Vagina (tissue), 2 donors: ENCODE data around the gene RNF5. TPM values are rescaled to one million over a fixed set of nuclear protein-coding genes. Genes with fewer than 3 reads are reported as not detected.
A peak's percentile ranks its signal among the peaks of the same experiment; 100 is the strongest.

ENCODE experiments used
- DNase-seq, 2 donors: peaks; one replicate each; pipeline ENCODE4 v3.0.0-alpha.2; 2017; ENCODE audit errors: extremely low spot score in 2 of 2
- H3K27ac ChIP-seq: fragments of 200-600 bp; sonication (generic); one replicate; pipeline ENCODE4 v1.5.1; 2019
- H3K27me3 ChIP-seq: fragments of 200-600 bp; sonication (generic); one replicate; pipeline ENCODE4 v1.5.1; 2019
- H3K36me3 ChIP-seq, 2 donors: fragments of 200-600 bp; sonication (generic); one replicate each; pipeline ENCODE4 v1.5.1; 2017 to 2019
- H3K4me1 ChIP-seq: fragments of 200-600 bp; sonication (generic); one replicate; pipeline ENCODE4 v1.5.1; 2019
- H3K4me3 ChIP-seq, 2 donors: fragments of 200-600 bp; sonication (generic); 1 replicate in 1 of 2; 2 replicates in 1 of 2; pipeline ENCODE4 v1.5.1; 2016 to 2019
- H3K9me3 ChIP-seq: fragments of 200-600 bp; sonication (generic); one replicate; pipeline ENCODE4 v1.5.1; 2019
- CTCF ChIP-seq, 3 experiments: fragments of 450-650 bp in 2 of 3; fragments of 200-600 bp in 1 of 3; sonication (generic) in 1 of 3; IDR thresholded peaks; one replicate each; pipeline ENCODE4 v1.5.1; 2017 to 2019; ENCODE audit warnings: antibody characterized with exemption in 3 of 3, mild to moderate bottlenecking in 2 of 3, moderate library complexity in 2 of 3
- POLR2A ChIP-seq, 2 donors: fragments of 450-650 bp; IDR thresholded peaks; one replicate each; pipeline ENCODE4 v1.6.1; 2017; ENCODE audit warnings: antibody characterized with exemption in 2 of 2, mild to moderate bottlenecking in 2 of 2, moderate library complexity in 2 of 2
- POLR2AphosphoS5 ChIP-seq, 2 donors: sonication (generic); formaldehyde crosslinking; IDR thresholded peaks; one replicate each; pipeline ENCODE4 v1.9.0; 2017; ENCODE audit warnings: antibody characterized with exemption in 2 of 2, mild to moderate bottlenecking in 2 of 2, low read depth in 1 of 2; ENCODE audit not compliant: insufficient read depth in 1 of 2
- intact Hi-C: fragments of 100-400 bp; cut with DNase I; formaldehyde crosslinking; loops from one replicate; pipeline ENCODE4 v1.15.1; 2023
- total RNA-seq: library from RNA; depleted of rRNA; stranded (reverse); fragments of >200 nt; gene quantifications from one replicate; pipeline ENCODE4 v1.2.3, GENCODE V29; 2016

RNF5 gene
- total RNA-seq, 1 donor from 2014 or later = 48.4 TPM

GRCh38 chr6:32158052-32158451, 20.2 kb upstream of the RNF5 start:
- no peak overlapping the region for H3K4me3 ChIP-seq
- peaks cover 22% of the 10 kb centered on the region for H3K4me1 ChIP-seq
- peaks cover 0 to 50% of the 10 kb centered on the region in 2 donors for H3K36me3 ChIP-seq
- no peak overlapping the region for H3K27ac ChIP-seq
- no peaks in the 10 kb centered on the region for H3K27me3 ChIP-seq
- intact Hi-C loops = no loop called here
- no peak for DNase-seq
- TF ChIP-seq POLR2AphosphoS5 (IDR thresholded peaks at IDR 0.05; ENCODE audit: insufficient read depth in 1 of 2, low read depth in 1 of 2) (no peak), CTCF (IDR thresholded peaks at IDR 0.05) (no peak)
- no peaks in the 10 kb centered on the region for H3K9me3 ChIP-seq

GRCh38 chr6:32163559-32164258, 14.5 kb upstream of the RNF5 start:
- no peaks in the 10 kb centered on the region for H3K9me3 ChIP-seq
- no peaks in the 10 kb centered on the region for H3K4me1 ChIP-seq
- TF ChIP-seq POLR2AphosphoS5 (IDR thresholded peaks at IDR 0.05; ENCODE audit: insufficient read depth in 1 of 2, low read depth in 1 of 2) (no peak), POLR2A (IDR thresholded peaks at IDR 0.05) (no peak), CTCF (IDR thresholded peaks at IDR 0.05) (no peak)
- peak overlapping the region; percentile 0 for H3K27ac ChIP-seq
- no peak overlapping the region for H3K4me3 ChIP-seq
- intact Hi-C loops = no loop called here
- H3K36me3 ChIP-seq = peaks cover 0 to 54% of the 10 kb centered on the region in 2 donors
- DNase-seq = no peak
- H3K27me3 ChIP-seq = no peaks in the 10 kb centered on the region

GRCh38 chr6:32164295-32164694, 13.9 kb upstream of the RNF5 start, which contains the start of gene EGFL8:
EGFL8 (plus strand) TSS chr6:32164595; CDS start chr6:32166166, 1,571 bp downstream.
- H3K4me1 ChIP-seq = no peaks in the 10 kb centered on the region
- peaks cover 0 to 52% of the 10 kb centered on the region in 2 donors for H3K36me3 ChIP-seq
- no peak within 1 kb of the TSS for H3K4me3 ChIP-seq
- no peaks in the 10 kb centered on the region for H3K9me3 ChIP-seq
- no peak for TF ChIP-seq POLR2AphosphoS5 (IDR thresholded peaks at IDR 0.05; ENCODE audit: insufficient read depth in 1 of 2, low read depth in 1 of 2)
- TF ChIP-seq POLR2A (IDR thresholded peaks at IDR 0.05) = no peak
- no peak for TF ChIP-seq CTCF (IDR thresholded peaks at IDR 0.05)
- intact Hi-C loops = no loop called here
- no peak for DNase-seq
- H3K27me3 ChIP-seq = no peaks in the 10 kb centered on the region
- peak within 1 kb of the TSS; percentile 39 for H3K27ac ChIP-seq

- no peaks in the 10 kb centered on the region for H3K9me3 ChIP-seq
- no peaks in the 10 kb centered on the region for H3K27me3 ChIP-seq
- no peak for DNase-seq
- H3K4me1 ChIP-seq = no peaks in the 10 kb centered on the region
- H3K4me3 ChIP-seq = no peak overlapping the region
- no peak for TF ChIP-seq POLR2AphosphoS5 (IDR thresholded peaks at IDR 0.05; ENCODE audit: insufficient read depth in 1 of 2, low read depth in 1 of 2)
- no peak for TF ChIP-seq POLR2A (IDR thresholded peaks at IDR 0.05)
- TF ChIP-seq CTCF (IDR thresholded peaks at IDR 0.05) = no peak
- intact Hi-C loops = no loop called here
- H3K36me3 ChIP-seq = peaks cover 0 to 61% of the 10 kb centered on the region in 2 donors
- no peak overlapping the region for H3K27ac ChIP-seq
Measured at GRCh38 chr6:32166411-32167061, 11.7 kb upstream of the RNF5 start.
